ENCODE measurements around the gene SPINK5.

Gene SPINK5

GRCh38 chr5:148186248-148187003, 122.6 kb downstream of the SPINK5 start:
- H3K79me2 ChIP-seq (ENCODE audit: insufficient read depth, low read length) = no peaks in the 10 kb centered on the region
- H3K9me2 ChIP-seq (replicated peaks; ENCODE audit: low read depth, low read length) = no peaks in the 10 kb centered on the region
- no peaks in the 10 kb centered on the region for H3F3A ChIP-seq (ENCODE audit: low read depth)
- no peak overlapping the region for H3K9ac ChIP-seq (ENCODE audit: low read depth, low read length, poor library complexity, severe bottlenecking)
- no peak overlapping the region for H3K4me2 ChIP-seq (ENCODE audit: low read depth, low read length, poor library complexity, severe bottlenecking)
- no peaks in the 10 kb centered on the region for H3K4me1 ChIP-seq (ENCODE audit: insufficient read depth, low read length, poor library complexity, severe bottlenecking)
- H3K4me3 ChIP-seq (ENCODE audit: low read length, poor library complexity, severe bottlenecking) = no peak overlapping the region
- H4K20me1 ChIP-seq (ENCODE audit: insufficient read depth, low read length, poor library complexity, severe bottlenecking) = no peaks in the 10 kb centered on the region
- H3K36me3 ChIP-seq (ENCODE audit: insufficient read depth, low read length) = no peaks in the 10 kb centered on the region
- no peaks in the 10 kb centered on the region for H3K9me3 ChIP-seq (ENCODE audit: insufficient read depth, low read depth, low read length)
- no peak overlapping the region for H2AFZ ChIP-seq (ENCODE audit: low read length)
- no peaks in the 10 kb centered on the region for H3K27me3 ChIP-seq (ENCODE audit: insufficient read depth, low read length, poor library complexity, severe bottlenecking)
- TF ChIP-seq EZH2phosphoT487 (IDR thresholded peaks at IDR 0.05; ENCODE audit: borderline replicate concordance) (no peak), CTCF (conservative IDR thresholded peaks at IDR 0.05; ENCODE audit: low read length) (no peak)

Measured in Loucy (cell line).